HepG2 (cell line): ENCODE results near the gene ARHGAP9. TPM values are rescaled to one million over a fixed set of nuclear protein-coding genes. Genes with fewer than 3 reads are reported as not detected.

Experiments used
- ASH2L ChIP-seq: fragments of 300-600, 200-600 bp; sonication (generic); IDR thresholded peaks from 2 replicates; pipeline ENCODE4 v1.7.0; 2017; ENCODE audit warnings: low read depth, mild to moderate bottlenecking, moderate library complexity, mixed read lengths, low read length; ENCODE audit not compliant: insufficient read length
- ATF2 ChIP-seq: sonication (generic); formaldehyde crosslinking; IDR thresholded peaks from 2 replicates; pipeline ENCODE4 v1.4.0; 2020; ENCODE audit warnings: missing genetic modification reagents
- CENPT ChIP-seq: sonication (generic); formaldehyde crosslinking; IDR thresholded peaks from 2 replicates; pipeline ENCODE4 v1.8.0; 2022; ENCODE audit warnings: low read depth, mild to moderate bottlenecking, moderate library complexity, missing genetic modification reagents
- CSRNP1 ChIP-seq: sonication (generic); formaldehyde crosslinking; IDR thresholded peaks from 2 replicates; pipeline ENCODE4 v1.8.1; 2023; ENCODE audit warnings: mild to moderate bottlenecking, missing genetic modification reagents
- CTCF ChIP-seq: sonication (generic); formaldehyde crosslinking; IDR thresholded peaks from 2 replicates; pipeline ENCODE4 v1.5.0; 2020; ENCODE audit warnings: mild to moderate bottlenecking, missing genetic modification reagents, moderate library complexity
- DBP ChIP-seq: sonication (generic); formaldehyde crosslinking; IDR thresholded peaks from 2 replicates; pipeline ENCODE4 v1.4.0; 2020; ENCODE audit warnings: missing genetic modification reagents; ENCODE audit errors: not compliant biosample characterization
- EED ChIP-seq: sonication (generic); formaldehyde crosslinking; IDR thresholded peaks from 2 replicates; pipeline ENCODE4 v1.5.0; 2020; ENCODE audit warnings: mild to moderate bottlenecking, missing genetic modification reagents
- GPBP1L1 ChIP-seq: sonication (generic); formaldehyde crosslinking; IDR thresholded peaks from 2 replicates; pipeline ENCODE4 v1.5.0; 2020; ENCODE audit warnings: mild to moderate bottlenecking, missing genetic modification reagents
- HMG20B ChIP-seq: conservative IDR thresholded peaks from 2 replicates; pipeline ENCODE4 v1.6.1; 2016; ENCODE audit warnings: missing genetic modification reagents, missing compliant biosample characterization
- HNRNPK ChIP-seq: fragments of 200-400 bp; formaldehyde crosslinking; IDR thresholded peaks from 2 replicates; pipeline ENCODE4 v1.6.1; 2018; ENCODE audit warnings: low read length, low read depth, moderate library complexity, mild to moderate bottlenecking; ENCODE audit not compliant: poor library complexity, severe bottlenecking
- HOXA5 ChIP-seq: sonication (generic); formaldehyde crosslinking; IDR thresholded peaks from 2 replicates; pipeline ENCODE4 v1.4.0; 2020; ENCODE audit warnings: missing genetic modification reagents
- JARID2 ChIP-seq: sonication (generic); formaldehyde crosslinking; IDR thresholded peaks from 2 replicates; pipeline ENCODE4 v1.8.1; 2023; ENCODE audit warnings: missing genetic modification reagents, inconsistent platforms; ENCODE audit not compliant: insufficient replicate concordance
- MBD4 ChIP-seq: IDR thresholded peaks from 2 replicates; pipeline ENCODE4 v1.6.1; 2012; ENCODE audit warnings: low read length, inconsistent platforms, borderline replicate concordance
- NFIC ChIP-seq: IDR thresholded peaks from 2 replicates; pipeline ENCODE4 v1.6.1; 2012; ENCODE audit warnings: mild to moderate bottlenecking, low read length, inconsistent platforms
- NRL ChIP-seq: sonication (generic); formaldehyde crosslinking; IDR thresholded peaks from 2 replicates; pipeline ENCODE4 v1.5.0; 2020; ENCODE audit warnings: missing genetic modification reagents, mild to moderate bottlenecking, moderate library complexity, borderline replicate concordance
- PAX8 ChIP-seq: sonication (generic); formaldehyde crosslinking; IDR thresholded peaks from 2 replicates; pipeline ENCODE4 v1.8.0; 2022; ENCODE audit warnings: mild to moderate bottlenecking, missing genetic modification reagents, borderline replicate concordance
- PCBP1 ChIP-seq: fragments of 200-400 bp; formaldehyde crosslinking; IDR thresholded peaks from 2 replicates; pipeline ENCODE4 v1.6.1; 2017; ENCODE audit warnings: mild to moderate bottlenecking, low read depth, low read length, borderline replicate concordance
- ZKSCAN1 ChIP-seq: fragments of 150-350 bp; IDR thresholded peaks from 2 replicates; pipeline ENCODE4 v1.6.1; 2014; ENCODE audit warnings: low read length
- ZNF335 ChIP-seq: sonication (generic); formaldehyde crosslinking; IDR thresholded peaks from 2 replicates; pipeline ENCODE4 v1.4.0; 2020; ENCODE audit warnings: missing genetic modification reagents
- ZNF614 ChIP-seq: IDR thresholded peaks from 2 replicates; pipeline ENCODE4 v1.6.1; 2018; ENCODE audit warnings: missing biosample characterization, missing genetic modification reagents, inconsistent platforms, borderline replicate concordance
- ZNF746 ChIP-seq: sonication (generic); formaldehyde crosslinking; IDR thresholded peaks from 2 replicates; pipeline ENCODE4 v1.8.0; 2022; ENCODE audit warnings: mild to moderate bottlenecking, missing genetic modification reagents
- ZNF850 ChIP-seq: sonication (generic); formaldehyde crosslinking; conservative IDR thresholded peaks from 2 replicates; pipeline ENCODE4 v1.9.0; 2021; ENCODE audit warnings: mild to moderate bottlenecking, missing genetic modification reagents
- ZSCAN29 ChIP-seq: sonication (generic); formaldehyde crosslinking; conservative IDR thresholded peaks from 2 replicates; pipeline ENCODE4 v1.4.0; 2020; ENCODE audit warnings: mild to moderate bottlenecking, missing genetic modification reagents
- polyA plus RNA-seq, 8 experiments: library from polyadenylated mRNA; depleted of rRNA in 3 of 8; stranded (reverse) in 7 of 8; unstranded in 1 of 8; fragments of >200 nt; fragmentation: Illumina TruSeq in 4 of 8; extraction: Trizol in 4 of 8; gene quantifications; 2 replicates each; pipeline versions ENCODE4 v1.2.1 to v1.2.3, GENCODE V29; 2011 to 2016; ENCODE audit warnings: low read depth in 4 of 8, missing spikeins in 1 of 8, mixed read lengths in 1 of 8; ENCODE audit not compliant: insufficient read depth in 1 of 8
- total RNA-seq, 5 experiments: library from RNA; depleted of rRNA; stranded (reverse); fragments of >200 nt; fragmentation: Illumina TruSeq; extraction: Trizol; gene quantifications; 2 replicates each; pipeline ENCODE4 v1.2.3, GENCODE V29; 2016; ENCODE audit warnings: low read depth in 1 of 5

Gene ARHGAP9
- total and polyA plus RNA-seq, 2 of the 13 experiments (the other 11 are each of a cell fraction or from before 2014, with no cell fraction given), result 0.18 to 1.2 TPM

- TF ChIP-seq PAX8 (CRISPR knock-in tag), result 0 out of 2 replicates have a peak, but pooled peaks have one; percentile 56
- TF ChIP-seq DBP (CRISPR knock-in tag), result no peak
- TF ChIP-seq NRL (CRISPR knock-in tag), result peak; percentile 52; the same call in 1 of the 2 replicates
- peak; percentile 96 for TF ChIP-seq ATF2 (CRISPR knock-in tag)
- TF ChIP-seq ZNF850, result no peak
- peak; percentile 45; the same call in 1 of the 2 replicates for TF ChIP-seq HOXA5 (CRISPR knock-in tag)
- no peak; the same call in 1 of the 2 replicates for TF ChIP-seq ZNF335 (CRISPR knock-in tag)
- TF ChIP-seq CSRNP1, result peak; percentile 79; the same call in 1 of the 2 replicates
- no peak for TF ChIP-seq MBD4
- TF ChIP-seq CENPT (CRISPR knock-in tag), result no peak
- TF ChIP-seq ZNF746 (CRISPR knock-in tag), result peak; percentile 100
- peak; percentile 95 for TF ChIP-seq HMG20B (CRISPR knock-in tag)
- no peak for TF ChIP-seq HNRNPK
- TF ChIP-seq PCBP1, result no peak
- peak; percentile 71 for TF ChIP-seq ASH2L
- TF ChIP-seq EED, result no peak
- no peak for TF ChIP-seq NFIC
- TF ChIP-seq JARID2 (CRISPR knock-in tag), result peak; percentile 34
- no peak for TF ChIP-seq ZKSCAN1
- TF ChIP-seq GPBP1L1 (CRISPR knock-in tag), result no peak
- peak; percentile 49 for TF ChIP-seq CTCF
- TF ChIP-seq ZSCAN29 (CRISPR knock-in tag), result peak; percentile 90
- peak; percentile 97; the same call in 1 of the 2 replicates for TF ChIP-seq ZNF614 (CRISPR knock-in tag)
Observed at GRCh38 chr12:57451233-57451778, 28.4 kb downstream of the ARHGAP9 start (continued).
